Middle frontal gyrus (tissue), 1 donor: ENCODE results near the gene BCL2L11.
A peak's percentile ranks its signal among the peaks of the same experiment; 100 is the strongest.

Source experiments
- DNase-seq: peaks from one replicate; pipeline ENCODE4 v3.0.0-alpha.2; 2015; ENCODE audit warnings: low spot score; ENCODE audit errors: extremely low spot score

BCL2L11 gene

DNA sequence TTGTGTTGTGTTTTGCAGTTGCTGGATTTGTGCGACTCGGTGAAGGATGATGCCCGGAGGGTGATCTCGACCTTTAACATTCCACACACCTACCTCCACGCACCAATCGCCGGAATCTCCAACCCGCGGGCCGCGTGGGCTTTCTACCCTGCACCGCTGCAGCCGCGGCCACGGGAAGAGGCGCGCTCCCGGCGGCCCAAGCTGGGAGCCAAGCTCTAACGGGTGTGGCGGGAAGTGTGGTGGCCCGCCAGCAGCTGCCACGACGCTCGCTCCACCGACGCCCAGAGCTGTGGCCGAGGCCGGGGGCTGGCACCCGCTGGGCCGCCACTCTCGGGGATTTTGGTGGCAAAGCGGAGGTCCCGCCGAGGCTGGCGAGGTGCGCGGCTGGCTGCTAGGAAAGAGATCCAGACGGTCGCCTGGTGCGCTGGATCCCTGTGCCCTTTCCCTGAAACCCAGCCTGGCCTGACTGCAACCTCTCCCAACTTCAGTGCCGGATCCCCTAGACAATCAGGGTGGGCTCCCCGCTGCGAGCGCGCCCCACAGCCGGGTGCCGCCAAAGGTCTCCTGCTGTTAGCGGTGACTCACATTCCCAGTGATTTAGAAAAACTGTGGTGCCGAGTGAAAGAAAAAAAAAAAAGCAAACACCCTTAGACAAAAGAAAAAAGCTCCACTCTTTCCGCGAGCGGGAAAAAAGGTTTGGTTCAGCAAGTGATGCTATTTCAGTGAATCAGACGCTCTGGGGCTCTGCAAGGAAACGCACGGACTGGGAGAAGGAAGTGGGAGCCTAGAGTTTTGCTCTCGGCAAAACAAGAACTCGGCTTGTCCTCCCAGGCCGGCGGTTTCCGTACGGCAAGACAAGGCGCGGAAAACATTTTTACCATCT lies 2.9 kb upstream of the BCL2L11 start:
- DNase-seq: no peak

DNA sequence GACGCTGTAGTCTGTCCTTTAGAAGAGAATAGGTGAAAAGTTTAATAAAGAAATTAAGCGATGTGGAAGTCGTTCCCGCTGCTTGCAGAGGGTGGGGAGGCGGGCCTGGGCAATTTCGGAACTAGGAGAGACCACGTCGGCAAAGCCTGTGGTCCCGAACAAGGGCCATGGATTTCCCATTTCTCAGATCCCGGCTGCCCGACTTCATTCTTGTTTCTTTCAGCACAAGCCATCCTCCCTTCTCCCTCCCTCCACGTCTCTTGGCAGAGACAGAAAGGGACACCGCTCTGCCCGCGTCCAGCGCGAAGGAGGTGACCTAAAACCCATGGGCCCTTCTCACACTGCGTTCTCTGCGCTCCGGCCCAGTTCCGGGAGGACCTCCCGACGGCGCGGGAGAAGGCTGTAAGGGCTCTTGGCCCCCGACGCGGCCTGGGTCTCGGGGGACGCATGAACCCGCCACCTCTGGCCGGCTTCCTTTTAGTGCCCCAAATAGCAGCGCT lies 2.2 kb upstream of the BCL2L11 start:
- DNase-seq: no peak

DNA sequence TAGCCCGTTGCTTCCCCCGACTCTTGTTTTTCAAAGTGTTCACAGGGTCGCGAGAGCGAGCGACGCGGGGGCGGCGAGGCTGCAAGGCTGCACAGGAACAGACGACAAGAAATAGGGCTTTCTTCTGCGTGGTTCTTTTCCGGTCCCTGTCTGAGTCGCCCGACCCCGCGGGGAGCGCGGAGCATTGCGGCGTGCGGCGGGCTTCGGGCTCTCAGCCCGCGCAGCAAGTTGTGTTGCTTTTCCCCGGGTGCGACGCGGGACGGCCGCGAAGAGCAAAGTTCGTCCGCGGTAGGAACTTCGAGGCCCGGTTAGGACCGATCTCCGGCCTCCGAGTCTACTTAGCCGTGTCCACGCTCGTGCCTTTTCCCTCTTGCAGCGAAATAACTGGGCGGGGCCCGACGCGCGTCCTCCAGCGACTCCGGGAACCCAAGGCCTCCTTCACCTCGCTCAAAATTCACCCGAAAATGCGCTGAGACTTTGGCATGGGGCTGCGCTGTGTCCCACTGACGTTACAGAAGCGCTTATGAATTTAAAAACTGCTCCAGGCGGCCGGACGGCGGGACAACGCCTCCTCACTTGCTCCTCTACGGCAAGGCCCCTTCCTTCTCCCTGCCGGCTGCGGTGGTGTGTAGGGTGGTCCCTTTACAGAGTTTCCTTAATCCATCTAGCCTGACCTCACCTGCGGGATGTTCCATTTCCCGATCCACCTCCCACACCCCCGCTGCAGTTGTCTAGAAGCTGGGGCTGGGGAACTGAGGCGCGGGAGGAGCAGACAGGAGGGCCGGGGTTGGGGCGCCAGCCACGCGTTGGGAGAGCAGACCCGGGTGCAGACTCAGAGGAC lies 1.5 kb upstream of the BCL2L11 start:
- DNase-seq: no peak

DNA sequence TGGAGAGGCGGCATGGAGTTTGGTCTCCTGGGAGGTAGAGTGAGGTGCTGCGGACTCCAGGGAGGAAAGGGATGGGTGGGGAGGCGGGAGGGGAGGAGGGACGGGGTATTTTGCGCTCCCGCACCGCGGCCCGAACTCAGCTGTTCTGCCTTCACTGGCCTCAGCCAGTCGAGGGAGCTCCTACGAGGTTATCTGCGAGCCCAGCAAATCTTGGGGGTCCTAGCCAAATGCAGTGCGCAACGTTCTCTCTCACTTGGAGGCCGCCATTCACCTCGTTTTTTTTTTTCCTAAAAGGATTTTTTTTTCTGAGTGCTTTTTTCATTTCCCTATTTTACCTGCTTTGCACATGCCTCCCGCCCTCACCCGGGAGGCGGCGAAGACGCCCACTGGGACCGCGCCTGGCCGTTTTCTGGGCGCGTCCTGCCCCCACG lies 877 bp upstream of the BCL2L11 start:
- no peak for DNase-seq

DNA sequence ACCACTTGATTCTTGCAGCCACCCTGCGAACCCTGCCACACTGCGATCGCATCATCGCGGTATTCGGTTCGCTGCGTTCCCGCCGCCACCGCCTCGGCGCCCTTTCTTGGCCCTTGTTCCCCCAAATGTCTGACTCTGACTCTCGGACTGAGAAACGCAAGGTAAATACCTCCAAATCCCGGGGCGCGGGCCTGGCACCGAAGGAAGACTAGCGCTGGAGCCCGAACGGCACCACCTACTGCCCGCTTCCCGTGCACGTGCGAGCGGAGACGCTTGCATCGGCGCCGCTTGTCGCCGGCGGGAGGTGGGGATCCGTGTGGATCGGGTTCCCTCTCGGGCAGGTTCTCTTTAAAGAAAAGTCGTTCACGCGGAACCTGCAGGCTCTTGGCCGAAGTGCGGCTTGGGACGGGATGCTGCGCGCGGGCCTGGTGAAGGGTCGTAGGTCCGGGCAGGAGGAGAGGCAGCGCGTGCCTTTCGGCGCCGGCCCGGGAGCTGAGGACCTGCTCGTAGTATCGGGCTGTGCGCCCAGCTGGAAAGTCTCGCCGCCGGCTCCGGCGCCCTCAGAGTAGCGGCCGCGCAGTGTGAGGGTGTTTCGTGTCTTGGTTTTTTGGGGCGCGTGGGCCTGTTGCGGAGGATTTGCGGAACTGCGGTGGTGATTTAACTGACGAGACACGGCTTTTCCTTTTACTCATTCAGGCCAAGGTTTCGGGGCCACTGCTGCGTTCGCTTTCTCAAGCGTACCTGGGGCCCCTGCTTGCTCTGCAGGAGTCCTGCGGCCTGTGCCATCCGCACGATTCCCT lies 514 bp downstream of the BCL2L11 start:
- no peak for DNase-seq

DNA sequence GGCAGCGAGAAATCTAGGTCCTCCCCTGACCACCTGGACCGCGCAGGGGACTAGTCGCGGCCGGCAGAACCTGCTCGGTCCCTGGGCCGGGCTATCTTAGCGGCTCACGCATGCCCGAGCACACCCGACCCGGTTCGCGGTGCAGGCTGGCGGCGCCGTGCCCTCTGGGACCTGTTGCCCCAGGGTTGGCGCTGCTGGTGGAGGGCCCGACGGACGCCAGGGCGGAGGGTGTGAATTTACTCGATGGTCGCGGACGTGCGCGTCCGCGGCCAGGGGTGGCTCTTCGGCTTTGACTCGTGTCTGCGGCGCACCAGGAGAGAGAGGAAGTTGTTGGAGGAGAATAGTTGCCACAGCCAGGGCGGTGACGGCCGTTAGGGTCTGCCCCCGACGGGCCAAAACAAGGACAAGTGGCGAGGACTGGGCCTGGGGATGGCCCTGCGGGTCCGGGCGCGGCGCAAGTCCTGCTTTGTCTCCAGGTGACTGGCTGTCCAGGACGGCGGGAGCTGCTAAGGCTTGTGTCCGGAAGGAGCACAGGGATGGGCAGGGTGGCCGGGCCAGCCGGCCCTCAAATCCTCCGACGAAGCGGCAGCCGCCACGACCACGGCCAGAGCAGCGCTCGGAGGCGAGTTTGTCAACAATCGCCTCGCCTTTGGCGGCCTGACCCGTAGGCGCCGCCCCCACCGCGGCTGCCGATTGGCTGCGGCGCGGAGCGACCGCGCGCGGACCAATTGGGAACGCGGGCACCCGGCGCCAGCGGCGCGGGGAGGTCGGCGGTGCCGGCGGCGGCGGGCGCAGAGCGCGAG lies 1.3 kb downstream of the BCL2L11 start:
- DNase-seq: peak; percentile 76

DNA sequence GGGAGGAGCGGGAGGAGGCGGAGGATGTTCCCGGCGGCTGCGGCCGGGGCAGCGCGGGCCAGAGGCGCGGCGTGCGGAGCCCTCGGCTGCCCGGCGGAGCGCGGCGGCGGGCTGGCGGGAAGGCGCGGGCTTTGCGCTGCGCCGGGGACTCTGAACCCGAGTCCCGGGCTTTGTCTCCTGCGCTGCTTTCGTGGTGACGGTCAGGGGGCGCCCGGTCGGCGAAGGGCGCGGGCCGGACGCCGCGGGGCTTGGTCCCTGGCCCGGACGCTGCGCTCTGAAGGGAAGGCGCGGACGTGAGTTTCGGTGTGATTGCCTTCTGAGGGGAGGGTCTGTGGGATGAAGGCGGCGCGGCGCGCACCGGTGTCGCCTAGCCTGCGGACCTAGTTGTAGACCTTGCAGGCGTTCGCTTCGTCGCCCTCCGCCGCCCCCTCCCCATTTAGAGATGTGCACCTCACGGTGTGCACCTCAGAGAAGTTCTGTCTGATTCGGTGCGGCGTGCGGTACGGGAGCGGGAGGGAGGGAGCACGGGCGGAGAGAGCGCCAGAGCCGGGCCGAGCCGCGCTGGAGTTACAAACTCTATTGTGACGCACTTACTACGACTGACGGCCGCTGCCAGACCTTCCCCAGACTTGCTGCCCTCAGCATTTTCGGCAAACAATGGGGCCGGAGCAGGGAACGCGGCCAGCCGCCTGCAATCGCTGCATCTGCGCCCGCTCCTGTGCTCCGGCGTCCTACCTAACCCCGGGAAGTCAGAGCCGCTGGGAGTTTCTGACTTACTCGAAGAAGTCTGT lies 2.1 kb downstream of the BCL2L11 start:
- no peak for DNase-seq

DNA sequence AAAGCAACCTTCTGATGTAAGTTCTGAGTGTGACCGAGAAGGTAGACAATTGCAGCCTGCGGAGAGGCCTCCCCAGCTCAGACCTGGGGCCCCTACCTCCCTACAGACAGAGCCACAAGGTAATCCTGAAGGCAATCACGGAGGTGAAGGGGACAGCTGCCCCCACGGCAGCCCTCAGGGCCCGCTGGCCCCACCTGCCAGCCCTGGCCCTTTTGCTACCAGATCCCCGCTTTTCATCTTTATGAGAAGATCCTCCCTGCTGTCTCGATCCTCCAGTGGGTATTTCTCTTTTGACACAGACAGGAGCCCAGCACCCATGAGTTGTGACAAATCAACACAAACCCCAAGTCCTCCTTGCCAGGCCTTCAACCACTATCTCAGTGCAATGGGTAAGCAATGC lies 3.0 kb downstream of the BCL2L11 start:
- DNase-seq: no peak

DNA sequence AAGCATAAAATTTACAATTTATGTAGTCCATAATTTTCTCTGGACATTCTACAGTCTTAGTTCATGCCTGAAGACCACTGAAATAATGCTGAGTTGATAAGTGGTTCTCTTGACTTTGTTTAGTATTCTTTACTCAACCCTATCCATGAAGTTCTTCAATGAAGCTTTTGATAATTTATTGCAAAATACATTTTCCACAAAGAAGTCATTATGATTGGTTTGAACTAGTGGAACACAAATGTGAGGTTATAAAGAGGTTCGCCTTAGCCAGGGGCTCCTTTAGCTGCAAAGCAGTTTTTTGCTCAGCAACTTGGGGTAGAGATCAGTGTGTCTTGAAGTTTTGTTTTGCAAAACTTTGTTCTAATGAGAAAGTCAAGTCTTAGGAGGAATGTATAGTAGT lies 5.9 kb downstream of the BCL2L11 start:
- DNase-seq: no peak

DNA sequence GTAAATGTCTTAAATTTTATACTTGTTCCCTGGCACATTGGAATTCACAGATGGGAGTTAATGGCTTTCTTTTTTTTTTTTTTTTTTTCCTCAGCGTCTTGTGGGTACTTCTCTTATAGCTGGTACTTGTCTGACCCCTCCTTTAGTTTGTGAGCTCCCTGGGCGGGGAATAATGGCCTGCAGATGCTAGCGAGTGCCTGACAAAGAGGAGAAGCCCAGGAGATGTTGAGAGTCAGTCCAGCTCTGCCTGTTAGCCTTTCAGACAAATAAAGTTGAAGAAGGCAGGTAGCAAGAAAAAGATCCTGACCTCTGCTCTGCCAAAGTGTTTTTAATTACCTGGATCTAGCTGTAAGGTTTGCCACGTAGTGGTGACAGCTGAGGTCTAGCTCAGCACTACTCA lies 6.6 kb downstream of the BCL2L11 start:
- no peak for DNase-seq

DNA sequence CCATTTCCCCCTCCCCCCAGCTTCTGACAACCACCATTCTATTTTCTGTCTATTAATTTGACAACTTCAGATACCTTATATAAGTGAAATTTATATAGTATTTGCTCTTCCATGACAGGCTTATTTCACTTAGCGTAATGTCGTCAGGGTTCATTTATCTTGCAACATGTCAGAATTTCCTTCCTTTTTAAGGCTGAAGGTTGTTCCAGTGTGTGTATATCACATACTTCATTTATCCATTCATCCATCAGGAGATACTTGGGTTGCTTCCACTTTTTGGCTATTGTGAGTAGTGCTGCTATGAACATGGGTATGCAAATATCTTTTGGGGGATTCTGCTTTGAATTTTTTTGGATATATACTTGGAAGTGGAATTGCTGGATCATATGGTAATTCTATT lies 7.4 kb downstream of the BCL2L11 start:
- no peak for DNase-seq

DNA sequence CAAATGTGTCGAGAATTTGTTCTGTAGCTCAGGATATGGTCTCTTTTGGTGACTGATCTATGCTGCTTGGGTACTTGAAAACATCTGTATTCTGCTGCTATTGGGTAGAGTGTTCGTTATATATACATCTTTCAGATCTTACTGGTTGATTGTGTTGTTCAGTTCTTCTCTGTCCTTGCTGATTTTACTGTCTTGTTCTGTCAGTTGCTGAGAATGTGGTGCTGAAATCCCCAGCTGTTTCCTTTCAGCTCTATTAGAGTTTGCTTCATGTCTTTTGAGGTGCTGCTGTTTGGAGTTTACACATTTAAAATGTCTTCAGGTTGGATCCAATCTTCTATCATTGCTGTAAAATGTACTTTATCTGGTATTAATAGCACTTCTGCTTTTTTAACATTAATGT lies 12.9 kb downstream of the BCL2L11 start:
- no peak for DNase-seq

DNA sequence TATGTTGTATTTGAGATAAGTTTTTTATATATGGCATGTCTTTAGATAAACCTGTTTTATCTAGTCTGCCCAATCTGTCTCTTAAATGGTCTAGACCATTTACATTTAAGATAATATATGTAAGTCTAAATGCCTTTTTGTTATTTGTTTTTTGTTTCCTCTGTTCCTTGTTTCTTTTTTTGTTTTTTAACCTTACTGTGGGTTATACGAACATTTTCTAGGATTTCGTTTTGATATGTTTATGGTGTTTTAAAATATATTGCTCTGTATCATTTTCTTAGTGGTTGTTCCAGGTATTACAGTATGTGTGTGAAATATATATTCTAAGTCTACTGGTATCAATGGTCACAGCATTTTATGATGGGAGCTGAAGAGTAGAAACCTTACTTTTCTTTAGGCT lies 13.3 kb downstream of the BCL2L11 start:
- DNase-seq: no peak

DNA sequence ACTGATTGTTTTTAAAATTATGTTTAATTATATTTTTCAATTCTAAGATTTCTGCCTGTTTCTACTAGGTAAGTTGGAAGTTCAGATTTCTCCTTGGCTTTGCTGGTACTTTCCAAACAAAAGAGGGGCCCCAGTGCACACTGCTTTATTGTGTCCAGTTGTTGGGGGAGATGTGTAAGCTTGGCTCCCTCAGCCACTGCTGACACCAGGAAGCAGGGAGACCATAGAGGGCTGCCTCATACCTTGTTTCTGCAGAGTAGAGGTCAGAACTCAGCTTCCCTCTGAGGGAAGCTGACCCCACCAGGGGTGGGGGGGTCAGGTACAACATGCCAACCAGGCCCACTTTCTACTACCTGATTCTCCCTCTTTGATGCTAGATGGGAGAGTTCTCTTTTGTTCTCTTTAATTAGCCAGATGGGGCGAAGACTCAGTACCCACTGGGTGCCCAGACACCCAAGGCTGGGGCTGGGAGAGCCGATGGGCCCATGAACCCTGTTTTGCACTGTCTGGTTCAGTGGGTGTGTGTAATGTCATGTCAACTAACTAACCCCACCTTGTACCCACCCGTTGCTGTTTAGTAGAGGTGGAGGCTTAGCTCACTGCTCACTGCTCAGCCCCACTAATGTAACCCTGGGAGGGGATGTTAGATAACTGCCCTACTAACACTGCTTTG lies 14.7 kb downstream of the BCL2L11 start:
- no peak for DNase-seq

DNA sequence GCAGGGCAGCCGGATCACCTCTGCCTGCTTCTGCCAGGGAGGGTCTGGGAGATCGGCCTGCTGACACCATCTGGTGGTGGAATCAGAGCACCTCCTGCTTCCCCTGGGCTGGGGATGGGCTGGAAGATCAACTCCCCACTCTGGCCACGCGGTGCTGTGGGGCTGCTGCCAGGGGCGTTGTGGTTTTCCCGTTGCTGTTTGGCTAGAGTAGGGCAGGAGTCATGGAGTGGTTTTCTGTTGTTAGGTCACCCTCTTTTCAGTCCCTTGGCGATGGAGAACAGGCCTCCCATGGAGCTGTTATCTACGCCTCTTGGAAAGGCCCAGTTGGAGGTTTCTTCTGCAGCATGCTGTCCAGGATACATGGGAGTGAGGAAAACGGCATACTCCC lies 15.2 kb downstream of the BCL2L11 start:
- no peak for DNase-seq

DNA sequence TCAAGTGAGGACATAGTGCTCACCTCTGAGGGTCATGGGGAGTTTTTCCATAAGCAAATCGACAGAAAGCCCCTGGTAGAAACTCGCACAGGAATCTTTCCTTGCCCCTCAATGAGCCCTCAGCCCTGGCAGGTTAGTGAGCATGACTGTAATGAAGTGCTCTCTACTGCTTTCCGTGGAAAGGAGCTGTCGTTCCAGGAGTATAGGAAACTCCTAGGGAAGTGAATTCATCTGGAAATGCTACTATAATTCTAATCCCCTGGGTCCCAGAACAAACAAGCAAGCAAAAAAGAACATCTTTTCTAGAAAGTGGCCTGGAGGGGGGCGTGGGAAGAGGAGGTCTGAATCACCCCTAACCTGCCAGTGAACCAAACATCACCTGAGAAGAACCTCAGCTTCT lies 18.1 kb downstream of the BCL2L11 start:
- no peak for DNase-seq

DNA sequence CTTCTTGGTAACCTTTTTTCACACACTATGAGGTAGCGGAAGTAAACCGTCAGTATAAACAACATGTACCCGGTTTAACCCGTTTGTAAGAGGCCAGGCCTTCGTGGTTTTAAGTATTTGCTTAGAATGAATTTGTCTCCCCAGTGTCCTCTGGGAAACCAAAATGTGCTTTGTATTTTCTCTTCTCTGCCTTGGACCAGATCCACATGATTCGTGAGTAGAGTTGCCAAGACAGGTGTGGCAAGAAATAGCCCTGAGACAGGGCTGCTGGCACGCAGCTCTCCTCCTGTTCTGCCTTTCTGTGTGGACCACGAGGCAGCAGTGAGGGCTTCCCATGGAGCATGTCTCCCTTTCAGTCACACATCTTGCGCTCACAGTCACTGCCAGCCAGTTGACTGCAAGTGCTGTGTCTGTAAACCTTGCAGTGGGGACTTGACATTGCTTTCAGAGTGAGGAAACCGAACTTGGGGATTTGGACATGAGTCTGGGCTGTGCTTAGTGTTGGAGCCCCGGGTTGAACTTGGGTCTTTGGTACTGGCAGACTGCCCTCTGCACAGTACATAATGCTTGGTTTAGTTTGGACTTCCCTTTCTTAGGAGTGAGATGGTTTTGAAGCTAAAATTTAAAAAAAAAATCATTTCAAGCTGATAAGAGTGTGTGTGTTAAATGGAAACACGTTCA lies 19.1 kb downstream of the BCL2L11 start:
- DNase-seq: no peak

DNA sequence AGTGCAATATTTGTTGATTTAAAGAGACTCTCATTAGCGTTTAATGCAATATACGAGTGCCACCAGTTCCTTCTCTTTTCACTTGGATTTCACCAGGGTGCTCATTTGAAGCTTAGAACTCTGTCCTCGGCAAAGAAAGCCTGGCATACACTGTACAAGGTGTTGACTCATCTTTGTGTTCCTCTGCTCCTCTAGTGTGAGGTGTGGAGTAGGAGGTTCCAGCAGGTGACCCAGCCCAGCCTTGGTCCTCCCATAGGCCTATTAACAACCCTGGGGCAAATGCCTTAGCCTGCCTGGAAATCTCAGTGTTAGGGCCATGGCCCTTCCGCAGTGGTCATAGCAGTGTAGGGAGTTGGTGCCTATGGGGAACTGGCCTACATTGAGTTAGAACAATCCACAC lies 20.1 kb downstream of the BCL2L11 start:
- DNase-seq: no peak

DNA sequence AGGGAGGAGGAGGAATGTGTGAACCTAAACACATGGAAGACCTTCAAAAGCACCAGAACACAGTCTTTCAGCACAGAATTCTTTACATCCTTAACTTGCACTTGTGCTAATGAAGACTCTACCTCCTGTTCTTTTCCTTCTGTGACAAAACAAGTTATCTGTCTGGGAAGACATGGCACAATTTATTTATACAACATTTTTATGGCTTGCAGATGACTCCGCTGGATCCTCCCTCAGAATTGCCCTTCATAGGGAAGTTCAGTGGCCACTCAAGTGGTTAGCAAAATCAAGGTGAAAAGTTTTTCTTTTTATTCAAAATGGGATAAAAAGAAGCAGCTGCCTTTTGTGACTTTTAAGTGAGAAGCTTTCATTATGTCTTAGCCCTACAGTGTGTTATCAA lies 21.4 kb downstream of the BCL2L11 start:
- DNase-seq: no peak
